Measurements from ENCODE around the gene SS18L1.

SS18L1 gene

GRCh38 chr20:62212299-62212698, 68.7 kb downstream of the SS18L1 start:
- no peak for DNase-seq (ENCODE audit: low read depth)
- TF ChIP-seq, protein P1, sequence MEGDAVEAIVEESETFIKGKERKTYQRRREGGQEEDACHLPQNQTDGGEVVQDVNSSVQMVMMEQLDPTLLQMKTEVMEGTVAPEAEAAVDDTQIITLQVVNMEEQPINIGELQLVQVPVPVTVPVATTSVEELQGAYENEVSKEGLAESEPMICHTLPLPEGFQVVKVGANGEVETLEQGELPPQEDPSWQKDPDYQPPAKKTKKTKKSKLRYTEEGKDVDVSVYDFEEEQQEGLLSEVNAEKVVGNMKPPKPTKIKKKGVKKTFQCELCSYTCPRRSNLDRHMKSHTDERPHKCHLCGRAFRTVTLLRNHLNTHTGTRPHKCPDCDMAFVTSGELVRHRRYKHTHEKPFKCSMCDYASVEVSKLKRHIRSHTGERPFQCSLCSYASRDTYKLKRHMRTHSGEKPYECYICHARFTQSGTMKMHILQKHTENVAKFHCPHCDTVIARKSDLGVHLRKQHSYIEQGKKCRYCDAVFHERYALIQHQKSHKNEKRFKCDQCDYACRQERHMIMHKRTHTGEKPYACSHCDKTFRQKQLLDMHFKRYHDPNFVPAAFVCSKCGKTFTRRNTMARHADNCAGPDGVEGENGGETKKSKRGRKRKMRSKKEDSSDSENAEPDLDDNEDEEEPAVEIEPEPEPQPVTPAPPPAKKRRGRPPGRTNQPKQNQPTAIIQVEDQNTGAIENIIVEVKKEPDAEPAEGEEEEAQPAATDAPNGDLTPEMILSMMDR (IDR thresholded peaks at IDR 0.05; ENCODE audit: insufficient read depth, low read depth, low read length, missing control alignments), result no peak
- H3K4me3 ChIP-seq (ENCODE audit: low read depth, low read length), result no peak overlapping the region

GRCh38 chr20:62214067-62214466, 70.5 kb downstream of the SS18L1 start:
- DNase-seq (ENCODE audit: low read depth), result no peak
- H3K4me3 ChIP-seq (ENCODE audit: low read depth, low read length), result no peak overlapping the region
- TF ChIP-seq, protein P1 (IDR thresholded peaks at IDR 0.05; ENCODE audit: insufficient read depth, low read depth, low read length, missing control alignments), result no peak

DNA sequence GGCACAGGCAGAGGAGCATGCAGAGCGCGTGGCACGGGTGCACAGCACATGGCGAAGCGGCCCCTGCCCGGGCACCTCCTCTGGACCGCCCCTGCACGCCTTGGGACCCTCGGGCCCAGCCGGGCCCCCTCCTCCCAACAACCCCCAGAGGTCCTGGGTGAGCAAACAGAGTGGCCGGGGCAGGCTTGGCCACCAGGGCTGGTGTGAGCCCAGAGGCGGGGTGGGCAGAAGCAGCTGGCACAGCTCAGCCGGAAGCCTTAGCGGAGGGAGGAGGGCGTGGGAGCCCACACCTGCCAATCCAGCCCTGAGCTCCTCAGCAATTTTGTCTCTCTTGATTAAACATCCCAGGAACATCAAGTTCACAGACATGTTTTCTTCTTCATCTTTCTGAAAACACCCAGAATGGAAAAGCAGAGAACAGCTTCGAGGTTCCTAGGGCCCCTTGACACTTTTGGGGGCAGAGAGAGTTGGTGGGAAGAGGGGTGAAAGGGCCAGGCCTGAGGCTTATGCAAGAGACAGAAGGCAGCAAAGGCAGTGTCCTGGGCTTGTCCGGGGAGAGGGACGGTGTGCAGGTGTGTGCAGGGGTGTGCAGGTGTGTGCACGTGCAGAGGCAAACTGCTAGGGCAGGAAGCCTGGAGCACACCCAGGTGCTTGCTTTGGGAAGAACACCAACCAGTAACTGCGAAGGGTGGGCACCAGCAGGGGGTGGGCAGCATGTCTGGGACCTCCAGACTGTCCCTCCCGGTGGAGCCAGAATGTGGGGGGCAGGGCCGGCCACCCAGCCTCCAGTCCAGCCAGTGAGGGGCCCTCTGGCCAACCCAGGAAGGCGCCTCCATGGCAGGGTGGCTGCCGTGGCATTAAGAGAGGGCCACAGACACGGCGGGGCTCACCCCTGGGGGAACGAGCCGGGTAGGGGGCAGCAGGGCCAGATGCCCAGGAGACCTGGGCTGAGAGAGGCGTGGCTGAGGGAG, 71.7 kb downstream of the SS18L1 start:
- no peak overlapping the region for H3K4me3 ChIP-seq (ENCODE audit: low read depth, low read length)
- no peak for DNase-seq (ENCODE audit: low read depth)
- TF ChIP-seq, protein P1 (IDR thresholded peaks at IDR 0.05; ENCODE audit: insufficient read depth, low read depth, low read length, missing control alignments), result no peak

GRCh38 chr20:62215991-62216635, 72.5 kb downstream of the SS18L1 start:
- TF ChIP-seq, protein P1 (IDR thresholded peaks at IDR 0.05; ENCODE audit: insufficient read depth, low read depth, low read length, missing control alignments), result no peak
- DNase-seq (ENCODE audit: low read depth), result no peak
- H3K4me3 ChIP-seq (ENCODE audit: low read depth, low read length), result no peak overlapping the region

DNA sequence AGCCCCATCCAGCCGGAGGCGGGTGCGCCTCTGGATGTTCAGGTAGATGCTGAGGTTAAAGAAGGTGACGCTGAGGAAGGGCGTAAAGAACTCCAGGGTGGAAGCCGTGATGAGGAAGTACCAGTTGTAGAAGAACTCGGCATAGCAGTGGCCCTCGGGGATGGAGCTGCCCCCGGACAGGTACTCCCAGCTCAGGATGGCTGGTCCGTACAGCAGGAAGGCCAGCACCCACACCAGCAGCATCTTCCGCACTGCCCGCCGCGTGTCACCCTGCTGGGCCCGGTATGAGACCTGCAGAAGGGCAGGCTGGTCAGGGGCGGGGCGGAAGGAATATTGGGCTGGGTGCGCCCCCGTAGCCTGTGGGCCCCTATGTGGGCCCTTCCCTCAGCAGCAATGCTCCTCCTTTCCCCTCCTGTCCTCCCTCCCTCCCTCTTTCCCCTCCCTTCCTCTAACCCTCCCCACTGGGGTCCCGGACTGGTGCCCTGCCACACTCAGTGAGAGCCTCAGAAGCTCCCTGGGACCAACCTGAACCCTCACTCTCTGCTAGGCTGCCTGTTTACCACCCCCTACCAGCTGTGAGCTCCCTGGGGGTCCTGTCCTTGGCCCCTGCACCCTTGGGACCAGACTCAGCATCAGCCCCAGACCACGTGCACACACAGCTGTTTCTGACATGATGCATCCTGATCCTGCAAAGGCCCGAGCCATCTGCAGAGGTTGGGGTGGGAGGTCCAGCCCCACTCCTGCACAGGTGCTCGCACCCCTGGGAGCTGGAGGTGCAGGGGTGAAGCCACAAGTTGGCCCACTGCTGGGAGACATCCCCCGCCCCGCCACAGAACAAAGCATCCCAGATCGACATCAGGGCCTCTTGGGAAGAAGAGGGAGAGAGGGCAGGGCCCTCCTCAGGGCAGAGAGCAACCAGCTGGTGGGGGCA, 73.3 kb downstream of the SS18L1 start:
- TF ChIP-seq, protein P1 (IDR thresholded peaks at IDR 0.05; ENCODE audit: insufficient read depth, low read depth, low read length, missing control alignments), result no peak
- no peak for DNase-seq (ENCODE audit: low read depth)
- no peak overlapping the region for H3K4me3 ChIP-seq (ENCODE audit: low read depth, low read length)

Measured in GM12865 (cell line).